SHP77 (cell line): Measurements from ENCODE around the gene ST6GAL1.
A peak's percentile ranks its signal among the peaks of the same experiment; 100 is the strongest.
"Not testable (repeated sequence)": the region's sequence is repeated elsewhere in the genome, so short reads cannot be mapped to it uniquely, and the experiment has no call there.

Source experiments
- DNase-seq, 2 experiments: peaks; one replicate each; lab custom pipeline; 2025; lab: John Stamatoyannopoulos, UW

The ST6GAL1 gene

DNA sequence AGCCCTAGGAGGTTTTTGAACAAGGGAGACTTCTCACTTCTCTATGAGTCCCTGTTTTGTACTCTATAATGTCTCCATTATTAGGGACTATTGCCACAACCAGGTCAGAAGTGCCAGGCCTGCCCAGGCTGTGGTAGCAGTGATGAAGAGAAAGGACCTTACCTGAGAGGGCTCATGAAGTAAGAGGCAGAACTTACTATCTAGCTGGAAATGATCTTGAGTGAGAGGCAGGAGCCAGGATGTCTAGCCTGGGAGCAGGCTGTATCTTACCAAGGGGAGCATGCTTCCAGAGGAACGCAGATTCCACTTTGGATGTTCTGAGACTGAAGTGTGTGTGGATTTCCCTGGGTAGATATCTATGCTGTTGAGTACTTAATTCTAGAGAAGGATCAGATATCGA, 115.7 kb downstream of the ST6GAL1 start:
- no peak for DNase-seq

DNA sequence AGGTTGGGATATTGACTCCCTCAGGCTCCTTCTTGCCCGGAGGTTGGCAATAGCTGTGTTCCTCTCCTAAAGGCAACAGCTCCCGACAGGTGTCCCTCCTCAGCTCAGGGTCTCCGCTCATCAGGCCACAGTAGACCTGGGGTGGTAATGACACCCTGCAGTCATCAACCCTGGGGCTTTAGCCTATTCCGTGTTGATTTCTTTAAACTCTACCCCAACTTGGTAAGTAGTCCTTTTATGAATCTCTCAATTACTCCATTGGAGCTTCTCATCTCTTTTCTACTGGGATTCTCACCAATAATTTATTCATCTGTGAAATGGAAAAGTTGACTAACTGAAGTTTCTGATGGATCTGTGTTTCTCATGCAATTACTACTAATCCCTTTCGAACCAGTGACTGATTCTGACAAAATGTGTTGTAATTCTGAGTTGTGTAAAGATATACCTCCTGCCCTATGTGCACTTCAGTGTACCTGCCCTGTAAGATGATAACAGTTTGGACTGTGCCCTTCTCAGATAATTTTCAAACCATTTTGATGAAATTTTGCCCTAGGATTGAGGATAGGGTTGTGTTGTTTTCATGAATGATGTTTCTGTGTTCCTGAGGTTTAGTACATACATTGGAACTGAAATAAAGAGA, 119.3 kb downstream of the ST6GAL1 start:
- DNase-seq, result no peak

DNA sequence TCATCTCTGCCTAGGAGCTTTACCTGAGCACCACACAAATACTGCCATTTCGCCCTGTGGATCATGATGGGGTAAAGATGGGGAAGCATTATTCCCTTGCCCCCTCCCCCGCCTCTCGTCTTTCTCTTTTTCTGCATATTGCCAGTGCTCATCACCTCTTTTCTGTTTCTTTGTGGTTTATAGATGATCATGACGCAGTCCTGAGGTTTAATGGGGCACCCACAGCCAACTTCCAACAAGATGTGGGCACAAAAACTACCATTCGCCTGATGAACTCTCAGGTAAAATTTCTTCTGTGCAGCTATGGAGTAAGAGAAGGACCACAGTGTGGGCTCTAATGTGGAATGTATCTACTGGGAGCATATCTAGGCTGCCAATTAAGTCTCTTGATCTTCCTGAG, 120.7 kb downstream of the ST6GAL1 start:
- no peak for DNase-seq

DNA sequence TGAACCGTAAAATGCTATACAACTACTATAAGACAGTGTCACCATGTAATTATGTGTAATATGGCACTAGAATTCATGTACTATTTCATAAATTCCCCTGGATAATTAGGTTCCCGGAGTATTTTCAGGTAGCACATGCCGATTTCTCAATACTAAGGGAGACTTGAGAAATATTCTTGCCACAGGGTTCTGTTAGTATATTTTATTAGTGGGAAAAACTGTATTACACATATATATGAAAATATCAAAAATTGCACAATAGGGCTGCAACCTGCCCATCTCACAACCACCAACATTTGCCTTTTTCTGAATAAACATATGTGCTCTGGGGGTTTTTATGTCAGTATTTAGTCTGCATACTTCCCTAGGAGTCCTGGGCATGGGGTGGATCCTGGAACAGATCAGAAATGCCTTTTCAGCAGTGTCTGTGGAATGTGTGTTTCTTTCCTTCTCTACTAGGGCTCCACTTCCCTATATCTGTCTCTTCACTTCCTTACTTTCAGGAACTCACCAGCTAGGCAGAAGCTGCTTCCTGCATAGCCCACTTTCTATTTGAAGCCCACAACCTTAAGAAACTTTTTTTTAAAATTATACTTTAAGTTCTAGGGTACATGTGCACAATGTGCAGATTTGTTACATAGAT, 121.5 kb downstream of the ST6GAL1 start:
- DNase-seq, result no peak

DNA sequence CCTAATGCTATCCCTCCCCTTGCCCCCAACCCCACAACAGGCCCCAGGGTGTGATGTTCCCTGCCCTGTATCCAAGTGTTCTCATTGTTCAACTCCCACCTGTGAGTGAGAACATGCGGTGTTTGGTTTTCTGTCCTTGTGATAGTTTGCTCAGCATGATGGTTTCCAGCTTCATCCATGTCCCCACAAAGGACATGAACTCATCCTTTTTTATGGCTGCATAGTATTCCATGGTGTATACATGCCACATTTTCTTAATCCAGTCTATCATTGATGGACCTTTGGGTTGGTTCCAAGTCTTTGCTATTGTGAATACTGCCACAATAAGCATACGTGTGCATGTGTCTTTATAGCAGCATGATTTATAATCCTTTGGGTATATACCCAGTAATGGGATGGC, 122.1 kb downstream of the ST6GAL1 start:
- DNase-seq, result not testable (repeated sequence)

DNA sequence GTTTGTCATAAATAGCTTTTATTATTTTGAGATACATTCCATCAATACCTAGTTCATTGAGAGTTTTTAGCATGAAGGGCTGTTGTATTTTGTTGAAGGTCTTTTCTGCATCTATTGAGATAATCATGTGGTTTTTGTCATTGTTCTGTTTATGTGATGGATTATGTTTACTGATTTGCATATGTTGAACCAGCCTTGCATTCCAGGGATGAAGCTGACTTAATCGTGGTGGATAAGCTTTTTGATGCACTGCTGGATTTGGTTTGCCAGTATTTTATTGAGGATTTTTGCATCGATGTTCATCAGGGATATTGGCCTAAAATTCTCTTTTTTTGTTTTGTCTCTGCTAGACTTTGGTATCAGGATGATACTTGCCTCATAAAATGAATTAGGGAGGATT, 124.1 kb downstream of the ST6GAL1 start:
- not testable (repeated sequence) for DNase-seq

DNA sequence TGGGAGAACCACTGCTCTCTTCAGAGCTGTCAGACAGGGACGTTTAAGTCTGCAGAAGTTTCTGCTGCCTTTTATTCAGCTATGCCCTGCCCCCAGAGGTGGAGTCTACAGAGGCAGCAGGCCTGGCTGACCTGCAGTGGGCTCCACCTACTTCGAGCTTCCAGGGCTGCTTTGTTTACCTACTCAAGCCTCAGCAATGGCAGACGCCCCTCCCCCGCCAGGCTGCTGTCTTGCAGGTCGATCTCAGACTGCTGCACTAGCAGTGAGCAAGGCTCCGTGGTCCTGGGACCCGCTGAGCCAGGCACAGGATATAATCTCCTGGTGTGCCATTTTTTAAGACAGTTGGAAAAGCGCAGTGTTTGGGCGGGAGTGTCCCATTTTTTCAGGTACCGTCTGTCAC, 127.5 kb downstream of the ST6GAL1 start:
- DNase-seq, result peak in 1 of 2 experiments; percentile 19

DNA sequence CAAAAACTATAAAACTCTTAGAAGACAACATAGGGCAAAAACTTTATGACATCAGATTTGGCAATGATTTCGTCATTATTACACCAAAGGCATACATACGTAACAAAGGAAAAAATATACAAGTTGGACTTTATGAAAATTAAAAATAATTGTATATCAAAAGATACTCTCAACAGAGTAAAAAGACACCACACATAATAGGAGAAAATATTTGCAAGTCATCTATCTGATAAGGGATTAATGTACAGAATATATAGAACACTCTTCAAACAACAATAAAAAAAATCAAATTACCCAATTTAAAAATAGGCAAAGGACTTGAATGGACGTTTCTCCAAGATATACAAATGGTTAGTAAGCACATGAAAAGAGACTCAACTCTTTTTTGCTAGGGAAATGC, 131.4 kb downstream of the ST6GAL1 start:
- no peak for DNase-seq

DNA sequence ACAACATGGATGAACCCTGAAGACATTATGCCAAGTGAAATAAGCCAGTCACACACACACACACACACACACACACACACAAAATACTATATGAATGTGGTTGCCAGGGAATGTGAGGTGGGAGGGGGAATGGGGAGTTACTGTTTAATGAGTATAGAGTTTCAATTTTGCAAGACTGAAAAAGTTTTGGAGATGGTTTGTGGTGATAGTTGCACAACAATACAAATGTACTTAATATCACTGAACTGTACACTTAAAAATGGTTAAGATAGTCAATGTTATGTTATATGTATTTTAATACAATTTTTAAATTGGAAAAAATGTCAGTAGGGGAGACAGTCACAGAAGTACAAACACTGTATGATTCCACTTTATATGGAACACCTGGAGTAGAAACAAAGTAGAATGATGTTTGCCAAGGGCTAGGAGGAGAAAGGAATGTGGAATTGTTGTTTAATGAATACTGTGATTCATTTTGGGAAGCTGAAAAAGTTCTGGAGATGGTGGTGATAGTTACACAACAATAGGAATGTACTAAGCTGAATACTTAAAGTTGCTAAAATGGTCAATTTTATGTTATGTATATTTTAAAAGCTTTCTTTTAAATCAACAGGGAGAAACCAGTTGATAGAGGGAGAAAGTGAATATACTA, 132.3 kb downstream of the ST6GAL1 start:
- no peak for DNase-seq

DNA sequence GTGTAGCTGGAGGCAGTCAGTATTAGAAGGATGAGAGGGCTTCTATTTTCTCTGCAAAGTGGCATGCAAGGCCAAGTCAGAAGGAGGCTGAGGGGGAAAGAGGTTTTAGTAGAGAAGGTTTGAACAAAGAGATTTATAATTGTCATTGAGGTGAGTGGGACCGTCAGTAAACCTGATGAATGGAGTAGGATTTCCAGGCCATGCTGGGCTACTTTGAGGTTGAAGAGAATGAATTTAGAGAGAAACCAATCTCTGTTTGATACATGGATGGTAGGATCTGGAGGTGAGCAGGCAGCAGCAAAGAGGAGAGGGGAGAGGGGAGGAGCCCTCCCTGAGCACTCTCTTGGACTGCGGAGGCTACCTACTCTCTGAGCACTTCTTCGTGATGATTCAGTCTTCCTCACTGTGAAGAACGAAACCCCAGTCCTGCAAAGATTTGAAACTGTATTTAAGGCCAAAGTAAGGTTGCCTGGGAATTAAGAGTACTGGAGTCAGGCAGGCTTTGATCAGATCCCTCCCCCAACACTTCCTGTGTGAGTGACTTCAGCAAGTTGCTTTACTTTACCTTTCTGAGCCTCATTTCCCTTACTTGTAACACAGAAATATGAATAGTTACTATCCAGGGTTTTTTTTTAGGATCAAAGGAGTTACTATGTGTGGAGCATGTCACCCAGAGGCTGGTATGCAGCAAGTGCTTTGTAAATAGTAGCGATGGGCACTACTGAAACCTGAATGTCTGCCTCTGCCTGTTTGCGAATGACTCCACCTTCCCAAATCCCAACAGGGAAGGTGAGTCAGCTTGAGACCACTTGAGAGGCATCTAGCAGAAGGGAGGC, 133.2 kb downstream of the ST6GAL1 start:
- no peak for DNase-seq

DNA sequence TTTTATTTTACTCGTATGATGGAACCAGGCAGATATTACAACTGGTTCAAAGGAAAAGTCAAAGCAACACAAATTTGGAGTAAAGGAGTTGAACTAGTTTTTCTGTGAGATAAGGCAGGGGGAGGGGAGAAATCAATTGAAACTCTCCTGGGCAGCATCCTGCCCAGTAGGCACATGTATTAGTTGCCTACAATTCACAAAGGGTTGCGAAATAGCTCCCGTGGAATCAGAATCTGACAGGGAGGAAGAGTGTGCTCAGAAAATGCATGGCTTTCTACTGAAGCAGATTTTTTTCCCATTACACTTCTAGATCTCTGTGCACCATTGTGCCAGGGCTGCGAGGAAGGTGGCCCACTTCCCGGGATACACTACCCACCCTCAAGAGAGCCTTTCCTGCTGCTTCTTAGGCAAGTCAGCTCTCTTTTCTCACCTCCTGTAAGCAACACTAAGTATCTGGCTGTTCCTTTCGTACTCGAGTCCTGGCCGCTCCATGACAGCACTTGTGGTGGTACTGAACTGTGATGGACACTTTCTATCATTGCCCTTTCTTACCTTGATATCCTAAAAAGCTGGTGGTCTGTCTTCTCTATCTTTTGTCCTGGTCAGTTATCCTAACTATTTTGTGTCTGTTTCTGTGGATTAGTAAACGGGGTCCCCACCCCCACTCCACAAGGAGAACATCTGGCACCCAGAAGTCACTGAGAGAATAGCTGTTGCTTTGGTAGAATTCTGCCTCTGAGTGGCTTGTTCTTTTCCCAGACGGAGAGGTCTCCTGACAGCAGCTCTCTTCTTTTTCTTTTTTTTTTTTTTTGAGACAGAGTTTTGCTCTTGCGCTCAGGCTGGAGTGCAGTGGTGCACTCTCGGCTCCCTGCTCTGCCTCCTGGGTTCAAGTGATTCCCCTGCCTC, 134.1 kb downstream of the ST6GAL1 start:
- no peak for DNase-seq

DNA sequence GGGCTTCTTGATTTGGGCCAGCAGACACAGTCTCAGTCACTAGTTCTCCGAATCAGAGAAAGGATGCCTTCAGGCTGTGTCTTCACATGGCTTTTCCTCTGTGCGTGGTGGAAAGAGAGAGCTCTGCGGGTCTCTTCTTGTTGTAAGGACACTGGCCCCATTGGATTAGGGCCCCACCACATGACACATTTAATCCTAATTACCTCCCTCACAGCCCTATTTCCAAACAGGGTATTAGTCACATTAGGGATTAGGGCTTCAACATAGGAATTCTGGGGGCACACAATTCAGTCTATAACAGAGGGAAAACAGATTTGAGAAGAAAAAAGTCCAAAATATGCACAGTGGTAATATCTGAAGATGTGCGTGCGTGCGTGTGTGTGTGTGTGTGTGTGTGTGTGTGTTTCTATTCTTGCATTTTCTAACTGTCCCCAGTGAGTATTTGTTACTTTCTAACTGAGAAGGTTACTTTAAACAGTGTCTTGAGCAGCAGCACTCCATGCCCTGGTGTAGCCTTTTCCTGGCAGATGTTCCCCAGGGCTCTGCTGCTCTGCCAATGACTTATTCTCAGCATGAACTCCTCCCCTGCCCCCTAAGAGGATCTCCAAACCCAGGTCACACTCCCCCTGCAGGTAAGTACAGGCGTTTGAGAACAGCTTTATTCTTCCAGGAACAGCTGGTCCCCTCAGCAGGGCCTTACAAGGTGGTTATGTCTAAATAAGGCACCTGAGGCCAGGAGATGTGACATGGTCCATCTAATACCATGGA, 136.1 kb downstream of the ST6GAL1 start:
- peak; percentile 5 to 23 for DNase-seq

DNA sequence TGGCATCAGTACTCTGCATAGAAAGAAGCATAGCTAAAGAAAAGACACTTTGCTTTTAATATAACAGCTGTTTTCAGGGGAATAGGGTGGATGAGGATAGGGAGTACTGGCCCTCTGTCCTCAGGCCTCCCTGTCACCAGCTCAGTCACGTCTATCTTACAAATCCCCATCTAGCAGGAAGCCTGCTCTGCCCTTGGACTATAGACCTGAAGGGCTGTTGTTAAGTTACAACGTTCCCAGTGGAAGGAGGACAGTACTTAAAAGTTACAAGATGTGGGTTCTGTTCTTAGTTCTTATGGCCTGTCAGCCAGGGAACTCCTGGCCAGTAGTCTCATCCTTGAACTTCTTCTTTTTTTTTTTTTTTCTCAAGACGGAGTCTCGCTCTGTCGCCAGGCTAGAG, 138.5 kb downstream of the ST6GAL1 start:
- no peak for DNase-seq

DNA sequence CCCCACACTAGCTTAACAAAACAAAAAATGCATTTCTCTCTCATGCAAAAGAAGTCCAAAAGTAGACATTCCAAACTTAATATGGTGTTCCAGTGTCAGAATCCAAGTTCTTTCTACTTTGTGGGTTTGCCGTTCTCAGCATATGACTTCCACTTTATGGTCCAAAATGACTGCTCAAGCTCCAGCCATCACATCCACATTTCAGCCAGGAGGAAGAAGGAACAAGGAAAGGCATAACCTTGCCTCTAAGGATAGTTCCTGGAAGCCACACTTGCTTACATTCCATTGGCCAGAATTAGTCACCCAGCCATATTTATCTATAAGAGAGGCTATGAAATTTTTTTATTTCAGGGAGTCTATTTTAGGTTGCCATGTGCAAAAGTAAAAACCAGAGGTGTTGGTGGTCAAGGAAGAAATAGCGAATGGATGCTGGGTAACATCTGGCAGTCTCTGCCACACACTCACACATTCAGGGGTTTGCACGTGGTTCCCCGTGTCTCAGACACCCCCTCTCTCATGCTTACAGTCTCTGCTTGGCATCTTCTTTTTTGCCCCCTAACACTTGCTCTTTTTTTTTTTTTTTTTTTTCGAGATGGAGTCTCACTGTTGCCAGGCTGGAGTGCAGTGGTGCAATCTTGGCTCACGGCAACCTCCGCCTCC, 139.7 kb downstream of the ST6GAL1 start:
- no peak for DNase-seq

DNA sequence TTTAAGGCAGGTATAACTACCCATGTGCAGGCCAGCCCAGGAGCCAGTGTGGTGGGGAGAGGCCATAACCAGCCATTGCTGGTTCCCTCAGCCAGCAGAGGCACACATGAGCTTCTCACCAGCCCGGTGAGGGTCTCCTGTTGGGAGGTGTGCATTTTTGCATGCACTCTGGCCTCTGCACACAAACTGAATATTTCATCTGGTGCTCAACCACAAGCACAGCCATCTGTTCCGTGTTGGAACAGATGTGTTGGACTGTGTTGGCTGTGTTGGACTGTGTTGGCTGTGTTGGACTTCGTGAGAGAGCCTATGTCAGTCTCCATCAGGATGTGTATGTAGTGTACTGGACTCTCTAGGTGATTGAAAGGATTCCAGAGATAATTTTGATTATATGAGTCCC, 141.8 kb downstream of the ST6GAL1 start:
- DNase-seq, result no peak

DNA sequence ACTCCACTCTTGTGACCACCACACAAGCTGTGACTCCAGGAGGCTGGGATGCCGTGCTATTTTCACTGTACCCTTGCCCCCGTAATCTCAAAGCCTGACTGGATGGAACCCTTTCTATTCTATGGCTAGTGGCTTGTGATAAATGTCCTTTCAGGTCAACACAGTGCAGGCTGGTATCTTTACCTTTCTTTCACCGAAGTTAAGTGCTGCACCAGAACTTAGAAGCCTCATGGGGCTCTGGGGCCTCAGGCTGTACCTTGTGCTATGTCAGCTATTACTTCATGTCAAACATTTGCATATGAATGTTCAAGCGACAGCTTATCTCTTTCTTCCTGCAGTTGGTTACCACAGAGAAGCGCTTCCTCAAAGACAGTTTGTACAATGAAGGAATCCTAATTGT, 142.2 kb downstream of the ST6GAL1 start:
- no peak for DNase-seq

DNA sequence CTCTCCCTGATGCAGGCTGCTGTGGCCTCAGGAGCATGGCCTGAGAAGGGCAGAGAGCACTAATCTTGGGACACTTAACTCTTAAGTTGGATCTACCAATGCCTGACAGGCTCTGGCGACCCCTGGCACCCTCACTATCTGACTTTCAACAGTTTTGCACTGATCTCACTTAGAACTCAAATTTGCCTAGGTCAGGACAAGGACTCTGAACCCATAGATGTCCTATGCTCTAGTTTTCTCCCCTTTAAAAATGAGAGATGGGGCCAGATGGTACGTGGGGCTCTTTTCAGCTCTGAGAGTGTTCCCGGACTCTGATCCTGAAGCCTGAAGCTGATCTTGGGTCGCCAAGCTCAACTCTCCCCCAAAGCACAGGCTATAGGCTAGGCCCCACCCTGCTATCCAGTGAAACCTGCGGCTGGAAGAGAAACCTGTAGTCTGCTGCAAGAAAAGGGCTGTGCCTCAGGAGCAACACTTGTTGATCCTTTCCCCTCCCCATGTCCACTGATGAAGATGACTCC, 143.3 kb downstream of the ST6GAL1 start:
- no peak for DNase-seq

DNA sequence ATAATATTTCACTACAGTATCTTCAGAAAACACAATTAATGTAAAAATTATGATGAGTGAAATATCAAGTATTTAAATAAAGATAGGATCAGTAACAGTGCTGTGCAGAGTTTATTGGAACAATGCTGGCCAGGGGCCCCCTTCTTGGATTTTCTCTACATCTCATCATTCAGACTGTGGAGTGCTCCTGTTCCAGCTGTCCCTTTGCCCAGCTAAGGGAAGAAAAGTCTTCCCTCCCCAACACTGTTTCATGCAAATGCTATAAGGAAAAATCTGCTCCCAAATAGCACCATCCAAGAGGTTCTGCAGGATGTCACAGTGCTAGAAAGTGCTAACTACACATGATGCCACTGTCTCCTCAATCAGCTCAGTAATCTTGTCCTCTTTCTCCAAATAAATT, 144.5 kb downstream of the ST6GAL1 start:
- no peak for DNase-seq

DNA sequence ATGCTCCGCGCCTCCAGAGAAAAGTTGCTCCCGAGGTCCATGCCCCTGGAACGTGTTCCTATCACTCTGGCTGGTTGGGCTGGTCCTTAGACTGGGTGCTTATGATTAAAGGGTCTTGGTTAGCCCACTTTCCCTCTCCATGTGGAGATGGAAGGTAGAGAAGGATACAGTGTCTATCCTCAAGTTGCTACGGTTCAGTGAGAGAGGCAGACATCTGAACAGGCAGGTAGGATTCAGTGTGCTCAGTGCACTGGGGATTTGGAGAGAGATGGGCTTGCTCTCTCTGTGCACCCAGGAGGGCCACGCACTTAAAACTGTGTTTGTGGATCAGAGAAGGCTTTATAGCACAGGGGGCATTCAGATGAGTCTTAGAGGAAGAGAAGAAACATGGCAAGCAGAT, 146.0 kb downstream of the ST6GAL1 start:
- DNase-seq, result no peak

DNA sequence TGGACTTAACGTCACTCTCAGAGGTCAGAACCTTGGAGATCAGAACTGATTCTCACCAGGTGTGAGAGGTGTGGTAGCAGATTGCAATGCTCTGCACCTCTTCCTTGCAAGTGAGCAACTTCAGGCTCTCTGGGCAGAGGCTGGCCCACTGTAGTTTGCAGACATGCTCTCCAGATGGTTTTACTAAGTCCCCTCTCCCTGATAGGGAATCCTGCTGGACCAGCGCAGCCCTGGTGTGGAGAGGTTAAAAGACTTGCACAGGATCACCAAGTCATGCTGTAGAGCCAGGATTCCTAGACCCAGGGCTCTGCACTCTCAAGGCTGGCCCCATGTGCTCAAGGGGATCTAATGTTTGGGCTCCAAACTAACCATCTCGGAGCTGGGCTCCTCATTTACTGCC, 146.8 kb downstream of the ST6GAL1 start:
- DNase-seq, result no peak
